Endothelial cell of umbilical vein (primary cell): ENCODE measurements around the gene TTLL5. TPM values are rescaled to one million over a fixed set of nuclear protein-coding genes. Genes with fewer than 3 reads are reported as not detected.

Source experiments
- BruUV-seq: library from RNA; stranded (reverse); fragments of 400-500 nt; replicated peaks from 2 replicates; lab custom pipeline; 2021; lab: Mats Ljungman, UMichigan
- CTCF ChIA-PET: fragments of 300-600, 350-600 bp; sonication (Branson Sonifier 250); formaldehyde crosslinking; loops from one replicate; lab custom pipeline; 2021; ENCODE audit warnings: antibody characterized with exemption, inconsistent platforms; lab: Charles Lee
- POLR2A ChIA-PET: fragments of 300-600, 350-600 bp; sonication (Branson Sonifier 250); formaldehyde crosslinking; loops from one replicate; lab custom pipeline; 2021; ENCODE audit warnings: antibody characterized with exemption, inconsistent platforms; lab: Charles Lee
- DNase-seq: peaks from one replicate; pipeline ENCODE4 v3.0.0-alpha.2; 2011; ENCODE audit warnings: low read depth, low spot score
- FAIRE-seq: peaks from 2 replicates; lab custom pipeline; 2011; peaks lifted over from hg19 to GRCh38; lab: Jason Lieb, UNC
- H2AFZ ChIP-seq: 2 replicates; pipeline ENCODE4 v1.6.0; 2012; ENCODE audit warnings: low read depth, low read length, control low read depth, inconsistent platforms
- H3K27ac ChIP-seq: 2 replicates; pipeline ENCODE4 v1.5.1; 2011; ENCODE audit warnings: low read depth, mild to moderate bottlenecking, control low read depth, low read length, moderate library complexity; ENCODE audit not compliant: insufficient read depth
- H3K27me3 ChIP-seq, 2 experiments: 2 replicates each; pipeline versions ENCODE4 v1.6.0 to v1.6.1; 2011; ENCODE audit warnings: low read length in 2 of 2, mixed read lengths in 1 of 2; ENCODE audit not compliant: control insufficient read depth in 2 of 2, insufficient read depth in 2 of 2
- H3K36me3 ChIP-seq, 2 experiments: 2 replicates in 1 of 2; 3 replicates in 1 of 2; pipeline ENCODE4 v1.5.1; 2011; ENCODE audit warnings: low read length in 2 of 2, mild to moderate bottlenecking in 1 of 2, moderate library complexity in 1 of 2; ENCODE audit not compliant: control insufficient read depth in 2 of 2, insufficient read depth in 2 of 2; ENCODE audit errors: extremely low read depth in 1 of 2
- H3K4me1 ChIP-seq: 3 replicates; pipeline ENCODE4 v1.5.1; 2011; ENCODE audit warnings: mild to moderate bottlenecking, low read length; ENCODE audit not compliant: control insufficient read depth, insufficient read depth; ENCODE audit errors: extremely low read depth
- H3K4me2 ChIP-seq: 2 replicates; pipeline ENCODE4 v1.6.1; 2011; ENCODE audit warnings: low read length, control low read depth, mixed read lengths; ENCODE audit not compliant: insufficient read depth
- H3K4me3 ChIP-seq, 3 experiments: fragments of 200-600 bp in 1 of 3; sonication (generic), shearing (Covaris generic) in 1 of 3; replicated peaks in 1 of 3; 2 replicates each; pipeline ENCODE4 v1.5.1; 2011 to 2016; ENCODE audit warnings: control low read depth in 3 of 3, low read length in 3 of 3, mild to moderate bottlenecking in 2 of 3, inconsistent platforms in 1 of 3, low read depth in 1 of 3, moderate library complexity in 1 of 3; ENCODE audit not compliant: insufficient read depth in 1 of 3
- H3K79me2 ChIP-seq: 2 replicates; pipeline ENCODE4 v1.6.0; 2012; ENCODE audit warnings: low read length, inconsistent platforms; ENCODE audit not compliant: control insufficient read depth, insufficient read depth
- H3K9ac ChIP-seq: replicated peaks from 2 replicates; pipeline ENCODE3; 2011; ENCODE audit warnings: low read length, control low read depth; ENCODE audit not compliant: insufficient read depth; ENCODE audit errors: extremely low read depth
- H3K9me1 ChIP-seq: replicated peaks from 3 replicates; pipeline ENCODE4 v1.6.0; 2011; ENCODE audit warnings: mild to moderate bottlenecking, low read length; ENCODE audit not compliant: control insufficient read depth, insufficient read depth; ENCODE audit errors: extremely low read depth
- H3K9me3 ChIP-seq: replicated peaks from 2 replicates; pipeline ENCODE4 v1.5.1; 2012; ENCODE audit warnings: low read length, inconsistent platforms; ENCODE audit not compliant: control insufficient read depth, insufficient read depth
- H4K20me1 ChIP-seq: replicated peaks from 2 replicates; pipeline ENCODE3; 2011; ENCODE audit warnings: mild to moderate bottlenecking, low read length; ENCODE audit not compliant: control insufficient read depth, insufficient read depth; ENCODE audit errors: extremely low read depth
- EZH2 ChIP-seq: IDR thresholded peaks from 2 replicates; pipeline ENCODE4 v1.6.1; 2012; ENCODE audit warnings: borderline replicate concordance, low read depth, mild to moderate bottlenecking, moderate library complexity, low read length, inconsistent platforms; ENCODE audit not compliant: severe bottlenecking
- FOS ChIP-seq: IDR thresholded peaks from 2 replicates; pipeline ENCODE4 v1.6.1; 2011; ENCODE audit warnings: mild to moderate bottlenecking, low read length, moderate library complexity, borderline replicate concordance; ENCODE audit not compliant: insufficient read depth
- GATA2 ChIP-seq: IDR thresholded peaks from 2 replicates; pipeline ENCODE4 v1.7.0; 2011; ENCODE audit warnings: low read depth, mild to moderate bottlenecking, moderate library complexity, mixed read lengths, low read length; ENCODE audit not compliant: insufficient read length, insufficient read depth
- JUN ChIP-seq: IDR thresholded peaks from 2 replicates; pipeline ENCODE4 v1.6.1; 2011; ENCODE audit warnings: borderline replicate concordance, low read depth; ENCODE audit not compliant: insufficient read length, insufficient read depth
- MYC ChIP-seq: IDR thresholded peaks from one replicate; pipeline ENCODE4 v1.6.1; 2011; ENCODE audit warnings: mild to moderate bottlenecking, low read depth, low read length
- POLR2A ChIP-seq: IDR thresholded peaks from 2 replicates; pipeline ENCODE4 v1.6.1; 2012; ENCODE audit warnings: low read depth, mild to moderate bottlenecking, control low read depth, low read length
- POLR2AphosphoS5 ChIP-seq: IDR thresholded peaks from 2 replicates; pipeline ENCODE4 v1.6.1; 2012; ENCODE audit warnings: low read depth, mild to moderate bottlenecking, control low read depth, low read length, moderate library complexity; ENCODE audit not compliant: insufficient read depth
- dilution Hi-C: fragments of 300-500 bp; cut with MboI; formaldehyde crosslinking; loops from one replicate; pipeline ENCODE4 v1.15.0; 2019; ENCODE audit warnings: low sequenced_read_pairs; ENCODE audit not compliant: extremely low pct_ligation_motif_present
- intact Hi-C: fragments of 100-400 bp; cut with micrococcal nuclease; formaldehyde crosslinking; loops from one replicate; pipeline ENCODE4 v1.10.0; 2022
- polyA plus RNA-seq, 4 experiments: library from polyadenylated mRNA; depleted of rRNA in 3 of 4; stranded (reverse) in 3 of 4; unstranded in 1 of 4; fragments of >200 nt; gene quantifications; 2 replicates each; pipeline versions ENCODE4 v1.2.1 to v1.2.3, GENCODE V29; 2011 to 2012; ENCODE audit warnings: missing spikeins in 1 of 4
- total RNA-seq: library from RNA; stranded (reverse); gene quantifications from 2 replicates; pipeline ENCODE4 v1.2.3, GENCODE V29; 2021
- TF ChIP-seq, protein P1 (sequence below), 2 donors: IDR thresholded peaks; 1 replicate in 1 of 2; 2 replicates in 1 of 2; pipeline ENCODE4 v1.5.1; 2011; ENCODE audit warnings: low read length in 2 of 2, mild to moderate bottlenecking in 2 of 2, moderate library complexity in 2 of 2, control low read depth in 1 of 2, inconsistent platforms in 1 of 2, low read depth in 1 of 2; ENCODE audit not compliant: insufficient read depth in 1 of 2; ENCODE audit errors: extremely low read depth in 1 of 2
- TF ChIP-seq, protein P2 (sequence below): IDR thresholded peaks from 2 replicates; pipeline ENCODE4 v1.6.1; 2011; ENCODE audit not compliant: insufficient read depth, insufficient read length

Gene TTLL5
- total and polyA plus RNA-seq, 2 donors (not counting 3 experiments of a cell fraction or from before 2014, with no cell fraction given), result 33.2 to 93.6 TPM

GRCh38 chr14:75884198-75884611, 223.2 kb downstream of the TTLL5 start:
- ChIA-PET CTCF (interaction anchor here (0.6 to 2.9 kb wide), 9 partner anchors 10 to 175 kb away, joined by 3 to 21 read pairs (median 3); partner anchors contain the start of gene TGFB3), POLR2A (interaction anchor here (0.7 kb wide), 1 partner anchor 296 kb away, joined by 8 read pairs; no protein-coding TSS in a partner anchor)
- DNase-seq, result no peak
- intact Hi-C loops, result no loop called here
- Histone ChIP-seq H3K4me1 (peaks cover 10% of the 10 kb centered on the region), H3K9me1 (no peaks in the 10 kb centered on the region), H2AFZ (no peak overlapping the region), H3K27ac (no peak overlapping the region), H4K20me1 (no peaks in the 10 kb centered on the region), H3K9me3 (no peaks in the 10 kb centered on the region), H3K27me3 (no peaks in the 10 kb centered on the region), H3K79me2 (no peaks in the 10 kb centered on the region), H3K9ac (no peak overlapping the region), H3K4me3 (no peak overlapping the region), H3K4me2 (no peak overlapping the region), H3K36me3 (peaks cover 2 to 3% of the 10 kb centered on the region in 2 experiments)
- BruUV-seq, result no TSS peak
- no peak for FAIRE-seq
- dilution Hi-C loops, result no loop called here
- TF ChIP-seq JUN, result no peak
- TF ChIP-seq, protein P1, sequence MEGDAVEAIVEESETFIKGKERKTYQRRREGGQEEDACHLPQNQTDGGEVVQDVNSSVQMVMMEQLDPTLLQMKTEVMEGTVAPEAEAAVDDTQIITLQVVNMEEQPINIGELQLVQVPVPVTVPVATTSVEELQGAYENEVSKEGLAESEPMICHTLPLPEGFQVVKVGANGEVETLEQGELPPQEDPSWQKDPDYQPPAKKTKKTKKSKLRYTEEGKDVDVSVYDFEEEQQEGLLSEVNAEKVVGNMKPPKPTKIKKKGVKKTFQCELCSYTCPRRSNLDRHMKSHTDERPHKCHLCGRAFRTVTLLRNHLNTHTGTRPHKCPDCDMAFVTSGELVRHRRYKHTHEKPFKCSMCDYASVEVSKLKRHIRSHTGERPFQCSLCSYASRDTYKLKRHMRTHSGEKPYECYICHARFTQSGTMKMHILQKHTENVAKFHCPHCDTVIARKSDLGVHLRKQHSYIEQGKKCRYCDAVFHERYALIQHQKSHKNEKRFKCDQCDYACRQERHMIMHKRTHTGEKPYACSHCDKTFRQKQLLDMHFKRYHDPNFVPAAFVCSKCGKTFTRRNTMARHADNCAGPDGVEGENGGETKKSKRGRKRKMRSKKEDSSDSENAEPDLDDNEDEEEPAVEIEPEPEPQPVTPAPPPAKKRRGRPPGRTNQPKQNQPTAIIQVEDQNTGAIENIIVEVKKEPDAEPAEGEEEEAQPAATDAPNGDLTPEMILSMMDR (IDR thresholded peaks at IDR 0.05; ENCODE audit: extremely low read depth in 1 of 2, insufficient read depth in 1 of 2, low read depth in 1 of 2, low read length in 2 of 2), result peak; percentile 27 to 48

GRCh38 chr14:75885829-75886228, 224.8 kb downstream of the TTLL5 start:
- no peaks in the 10 kb centered on the region for H3K4me1 ChIP-seq
- H3K27ac ChIP-seq, result no peak overlapping the region
- DNase-seq (no peak), FAIRE-seq (no peak)
- H3K79me2 ChIP-seq, result no peaks in the 10 kb centered on the region
- no peak overlapping the region for H3K4me2 ChIP-seq
- H3K4me3 ChIP-seq, result no peak overlapping the region
- no peak overlapping the region for H3K9ac ChIP-seq
- intact Hi-C loops, result no loop called here
- H4K20me1 ChIP-seq, result no peaks in the 10 kb centered on the region
- no peaks in the 10 kb centered on the region for H3K9me1 ChIP-seq
- TF ChIP-seq POLR2A (no peak), POLR2AphosphoS5 (no peak), JUN (no peak), EZH2 (no peak), GATA2 (no peak), MYC (no peak), FOS (no peak)
- TF ChIP-seq, protein P1 (IDR thresholded peaks at IDR 0.05; ENCODE audit: extremely low read depth in 1 of 2, insufficient read depth in 1 of 2, low read depth in 1 of 2, low read length in 2 of 2), result no peak
- TF ChIP-seq, protein P2, sequence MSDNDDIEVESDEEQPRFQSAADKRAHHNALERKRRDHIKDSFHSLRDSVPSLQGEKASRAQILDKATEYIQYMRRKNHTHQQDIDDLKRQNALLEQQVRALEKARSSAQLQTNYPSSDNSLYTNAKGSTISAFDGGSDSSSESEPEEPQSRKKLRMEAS, result no peak
- peaks cover 2 to 3% of the 10 kb centered on the region in 2 experiments for H3K36me3 ChIP-seq
- CTCF ChIA-PET, result interaction anchor here (1.1 to 1.7 kb wide), 3 partner anchors 18 to 177 kb away, joined by 3 to 11 read pairs (median 3); no protein-coding TSS in a partner anchor
- no peaks in the 10 kb centered on the region for H3K9me3 ChIP-seq
- H2AFZ ChIP-seq, result no peak overlapping the region
- BruUV-seq, result no TSS peak
- dilution Hi-C loops, result no loop called here
- POLR2A ChIA-PET, result no interaction called here
- H3K27me3 ChIP-seq, result no peaks in the 10 kb centered on the region
